Stimulated activated CD8-positive, alpha-beta memory T cell treated with anti-CD3 and anti-CD28 coated beads, Interleukin-4, amount 100 ng/mL, for 1 hour (primary cell): ENCODE results near the gene GRM4.

Source experiments
- DNase-seq, 2 donors: peaks; one replicate each; pipeline ENCODE4 v3.0.0-alpha.2; 2020; ENCODE audit warnings: low read depth in 2 of 2, low spot score in 1 of 2

GRM4 gene

DNA sequence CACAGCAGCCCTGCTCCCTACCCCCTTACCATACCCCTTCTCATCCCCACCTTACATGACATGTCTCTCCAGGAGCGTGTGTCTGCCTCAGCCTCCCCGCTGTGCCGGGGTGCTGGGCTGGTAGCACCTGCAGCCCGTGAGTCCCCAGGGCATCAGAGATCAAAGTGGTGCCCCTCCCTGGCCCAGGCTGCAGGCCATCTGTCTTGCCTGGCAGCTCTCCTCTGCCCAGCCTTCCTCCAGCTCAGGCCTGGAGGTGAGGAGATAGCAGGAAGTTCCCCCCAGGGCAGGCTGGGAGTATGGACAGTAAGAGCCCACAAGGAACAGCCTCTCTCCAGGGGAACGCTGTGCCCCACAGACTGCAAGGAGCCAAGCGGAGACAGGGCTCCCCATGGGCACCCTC is 35.3 kb downstream of the GRM4 start:
- DNase-seq: no peak

DNA sequence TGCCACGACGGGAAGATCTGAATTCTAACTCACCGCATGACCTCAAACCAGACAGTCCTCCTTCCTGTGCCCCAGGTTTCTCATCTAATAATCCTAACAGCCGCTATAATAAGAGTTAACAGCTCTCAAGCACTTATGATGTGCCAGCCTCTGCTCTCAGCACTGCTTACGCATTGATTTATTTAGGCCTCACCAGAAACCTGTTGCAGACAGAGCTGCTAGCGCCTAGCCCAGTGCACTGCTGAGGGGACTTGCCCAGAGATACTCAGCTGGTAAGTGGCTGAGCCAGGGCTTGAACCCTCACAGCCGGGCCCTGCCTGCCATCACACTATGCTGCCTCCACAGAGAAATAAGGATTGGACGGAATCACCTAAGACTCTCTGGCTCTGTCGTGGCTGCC is 37.7 kb downstream of the GRM4 start:
- DNase-seq: no peak

DNA sequence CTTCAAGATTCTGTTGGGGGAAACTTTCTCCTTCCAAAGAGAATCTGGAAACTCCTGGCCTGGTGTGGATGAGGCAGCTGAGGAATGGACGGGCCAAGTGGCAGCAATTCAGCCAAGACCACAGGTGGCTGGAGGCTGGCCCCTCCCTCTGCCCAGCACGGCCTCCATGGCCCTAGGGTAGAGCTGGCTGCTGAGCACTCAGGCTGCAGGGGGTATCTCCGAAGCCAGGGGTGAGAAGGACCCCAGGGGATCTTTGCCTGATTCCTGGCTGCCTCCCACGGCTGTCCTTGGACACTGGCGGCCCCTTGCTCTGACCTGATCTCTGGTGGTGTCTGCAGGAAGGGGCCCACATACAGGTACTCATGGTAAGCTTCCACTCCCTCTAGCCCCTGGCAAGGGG is 39.0 kb downstream of the GRM4 start:
- no peak for DNase-seq

DNA sequence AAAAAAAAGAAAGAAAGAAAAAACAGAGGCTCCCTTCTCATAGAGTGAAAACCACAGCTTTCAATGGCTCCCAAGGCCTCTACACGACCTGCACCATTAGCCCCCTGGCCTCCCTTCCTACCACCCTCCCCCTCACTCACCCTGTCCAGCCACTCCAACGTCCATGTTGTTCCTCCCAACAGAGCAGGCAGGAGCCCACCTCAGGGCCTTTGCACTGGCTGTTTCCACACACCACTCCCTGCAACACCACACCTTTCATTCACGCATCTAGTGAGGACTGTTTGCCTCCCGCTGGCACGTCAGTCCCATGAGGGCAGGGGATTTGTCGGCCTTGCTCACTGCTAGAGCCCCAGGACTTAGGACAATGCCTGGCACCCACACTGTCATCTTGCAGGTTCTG is 39.5 kb downstream of the GRM4 start:
- DNase-seq: no peak

DNA sequence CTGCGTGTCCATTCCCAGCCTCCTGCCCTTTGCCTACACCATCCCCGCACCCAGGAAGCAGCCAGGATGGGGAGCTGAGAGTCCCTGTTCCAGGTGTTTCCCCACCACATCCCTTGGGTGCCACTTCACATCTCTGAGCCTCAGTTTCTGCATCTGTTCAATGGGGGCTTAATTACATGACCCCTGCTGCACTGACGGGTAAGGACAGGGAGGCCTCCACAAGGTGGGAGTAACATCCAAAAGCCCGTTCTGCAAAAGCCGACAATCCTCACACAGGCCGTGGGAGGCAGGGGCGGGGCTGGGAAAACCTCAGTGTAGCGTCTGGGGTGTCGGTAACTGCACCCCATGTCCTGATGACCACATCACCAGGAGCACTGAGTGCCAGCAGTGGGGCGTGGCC is 41.3 kb downstream of the GRM4 start:
- DNase-seq: no peak

DNA sequence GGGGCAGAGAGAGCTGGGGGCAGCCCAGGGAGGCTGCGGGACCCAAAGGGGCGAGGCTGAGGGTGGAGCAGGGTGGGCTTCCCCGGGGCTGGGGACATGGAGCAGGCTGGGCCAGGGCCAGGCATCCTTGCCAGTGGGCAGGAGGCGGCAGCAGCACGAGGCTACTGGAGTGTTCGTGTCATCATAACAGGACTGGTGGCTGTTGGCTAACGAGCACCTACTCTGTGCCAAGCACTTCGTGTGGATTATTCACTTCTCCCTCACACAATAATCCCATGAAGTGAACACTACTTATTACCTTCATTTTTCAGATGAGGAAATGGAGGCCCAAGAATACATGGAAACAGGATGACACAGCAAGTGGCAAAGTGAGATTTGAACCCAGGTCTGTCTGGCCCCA is 41.7 kb downstream of the GRM4 start:
- DNase-seq: no peak

DNA sequence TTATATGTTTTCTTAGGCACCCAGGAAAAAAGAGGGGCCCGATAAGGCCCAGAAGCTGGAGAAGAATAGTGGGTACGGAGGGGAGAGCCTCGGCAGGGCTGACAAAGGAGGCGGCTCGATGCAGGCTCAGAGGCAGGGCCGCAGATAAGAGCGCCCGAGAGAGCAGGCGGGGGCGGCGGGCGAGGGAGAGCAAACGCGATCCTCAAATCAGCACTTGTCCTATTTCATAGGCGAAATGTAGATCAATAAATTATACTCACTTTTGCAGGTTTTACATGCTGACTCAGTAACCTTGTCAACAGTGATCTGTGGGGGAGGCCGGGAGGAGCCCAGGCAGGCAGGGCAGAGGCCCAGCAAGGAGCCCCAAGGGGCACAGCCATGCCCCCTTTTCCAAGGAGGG is 42.6 kb downstream of the GRM4 start:
- no peak for DNase-seq

DNA sequence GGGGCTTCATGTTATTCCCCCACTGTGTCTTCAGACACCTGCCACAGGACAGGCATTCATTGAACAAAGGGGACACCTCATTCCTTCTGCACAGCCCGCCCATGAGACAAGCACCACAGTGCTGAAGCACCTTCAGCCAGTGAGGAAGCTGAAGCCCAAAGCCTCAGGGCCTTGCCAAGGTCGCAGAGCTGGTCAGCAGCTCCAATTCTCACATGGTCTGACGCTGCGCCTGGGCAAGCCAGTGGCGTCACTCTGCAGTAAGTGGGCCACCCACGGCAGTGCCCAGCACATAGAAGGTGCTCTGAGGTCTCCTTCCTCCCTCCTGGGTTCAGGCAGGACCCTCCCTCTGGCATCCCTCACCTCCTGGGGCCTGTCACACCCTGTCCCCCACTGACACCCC is 43.2 kb downstream of the GRM4 start:
- DNase-seq: no peak

DNA sequence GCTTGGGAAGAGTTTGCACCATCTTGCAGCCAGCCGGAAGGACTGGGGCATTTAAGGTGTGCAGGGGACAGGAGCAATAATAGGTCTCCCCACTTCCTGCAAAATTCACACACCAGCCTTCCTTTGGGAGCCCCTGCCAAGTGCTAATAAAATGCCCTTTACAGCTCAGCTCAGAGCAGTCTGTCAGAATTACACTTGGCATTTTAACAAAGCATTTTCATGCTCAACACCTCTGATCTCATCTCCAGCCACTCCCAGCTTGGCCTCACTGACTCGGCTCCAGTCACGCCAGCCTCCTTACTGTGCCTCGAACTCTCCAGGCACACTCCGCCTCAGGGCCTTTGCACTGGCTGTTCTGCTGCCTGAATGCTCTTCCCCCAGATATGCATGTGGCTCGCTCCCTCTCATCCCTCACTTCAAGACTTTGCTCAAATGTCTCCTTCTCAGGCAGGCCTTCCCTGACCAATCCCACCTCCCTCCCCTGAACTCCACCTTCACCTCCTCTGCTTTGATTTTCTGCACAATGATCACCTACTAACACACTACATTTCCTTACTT is 43.7 kb downstream of the GRM4 start:
- DNase-seq: no peak

DNA sequence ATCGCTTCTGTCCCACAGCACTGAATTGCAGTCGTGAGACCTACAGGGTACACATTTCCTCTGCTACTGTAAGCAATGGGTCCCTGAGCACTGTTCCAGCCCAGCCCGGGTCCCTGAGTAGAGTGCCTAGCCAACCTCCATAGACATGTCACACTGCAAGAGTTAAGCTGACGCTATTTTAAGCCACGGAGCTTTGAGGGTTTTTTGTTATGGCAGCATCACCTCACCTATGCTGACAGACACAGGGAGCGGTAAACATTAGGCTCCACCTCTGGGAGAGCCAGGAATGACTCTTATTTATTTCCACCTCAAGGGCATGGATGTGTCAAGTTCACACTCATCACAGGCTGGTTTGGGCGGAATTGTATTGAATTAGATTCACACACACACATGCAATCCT is 45.1 kb downstream of the GRM4 start:
- no peak for DNase-seq

DNA sequence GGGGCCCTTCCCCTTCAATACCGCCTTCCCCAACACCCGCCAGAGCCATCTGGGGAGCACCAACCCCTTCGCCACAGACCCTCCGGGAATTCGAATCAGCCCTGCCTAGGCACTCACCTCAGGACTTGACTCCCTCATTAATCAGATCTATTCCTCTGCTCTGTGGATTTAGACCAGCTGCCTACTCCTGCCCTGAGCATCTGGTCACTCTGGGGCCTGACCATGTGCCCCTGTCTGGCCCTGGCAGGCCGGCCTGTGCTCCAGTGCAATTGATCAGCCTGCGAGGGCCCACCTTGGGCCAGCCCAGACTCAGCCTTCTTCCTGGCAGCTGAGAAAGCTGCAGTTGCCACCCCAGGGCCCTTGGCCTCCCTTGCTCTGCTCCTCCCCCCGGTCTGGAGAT is 46.0 kb downstream of the GRM4 start:
- no peak for DNase-seq

DNA sequence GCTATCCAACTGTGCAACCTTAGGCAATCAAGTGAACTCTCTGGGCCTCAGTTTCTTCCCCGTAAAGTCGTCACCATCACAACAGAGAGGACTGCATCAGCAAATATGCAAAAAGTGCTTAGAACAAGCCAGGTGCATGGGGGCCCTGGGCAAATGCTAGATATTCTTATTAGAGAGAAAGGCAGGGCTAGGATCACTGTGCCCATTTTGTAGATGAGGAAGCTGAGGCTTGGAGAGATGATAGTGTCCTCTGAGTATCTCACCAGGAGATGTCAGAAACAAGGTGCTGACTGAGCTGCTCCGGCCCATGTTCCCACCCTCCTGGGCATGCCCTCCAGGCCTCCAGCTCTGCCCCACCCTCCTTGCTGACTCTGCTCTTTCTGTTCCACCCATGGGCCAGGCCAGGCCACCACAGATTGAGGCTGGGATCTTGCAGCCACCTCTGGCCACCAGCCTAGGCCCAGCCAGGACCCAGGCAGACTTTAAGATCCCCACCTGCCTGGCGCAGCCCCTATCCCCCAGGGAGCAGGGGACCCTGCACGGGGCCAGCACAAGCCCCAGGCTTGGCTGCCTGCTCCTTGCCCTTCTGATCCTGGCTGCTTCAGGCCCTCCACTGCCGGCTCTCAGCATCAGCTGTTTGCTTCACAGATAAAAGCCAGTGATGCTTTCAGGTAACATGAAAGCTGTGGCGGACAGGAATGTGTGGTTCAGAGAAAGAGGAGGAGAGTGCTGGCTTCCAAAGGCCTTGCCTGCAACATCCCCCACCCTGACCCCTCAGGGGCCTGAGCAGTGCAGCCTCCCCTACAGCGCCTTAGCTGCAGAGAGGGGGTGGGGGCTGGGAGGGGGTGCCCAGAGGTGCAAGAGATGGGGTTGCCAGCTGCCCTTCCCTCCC is 47.6 kb downstream of the GRM4 start:
- DNase-seq: no peak

DNA sequence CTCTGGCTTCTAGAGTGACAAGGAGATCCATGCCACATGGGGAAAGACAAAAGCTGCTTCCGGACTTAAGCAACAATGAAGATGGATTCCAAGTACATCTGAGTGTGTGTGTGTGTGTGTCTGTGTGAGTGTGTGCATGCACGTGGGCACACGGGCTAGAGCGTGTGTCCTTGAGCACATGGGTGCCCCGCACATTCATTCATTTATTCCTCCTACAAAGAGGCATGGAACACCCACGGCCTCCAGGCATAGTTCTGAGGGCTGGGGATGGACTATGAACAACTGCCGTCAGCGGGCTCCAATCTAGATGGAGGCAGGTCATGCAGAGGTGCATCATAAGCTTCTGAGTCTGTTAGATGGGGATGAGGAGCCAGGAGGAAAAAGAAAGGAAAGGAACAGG is 49.1 kb downstream of the GRM4 start:
- no peak for DNase-seq

DNA sequence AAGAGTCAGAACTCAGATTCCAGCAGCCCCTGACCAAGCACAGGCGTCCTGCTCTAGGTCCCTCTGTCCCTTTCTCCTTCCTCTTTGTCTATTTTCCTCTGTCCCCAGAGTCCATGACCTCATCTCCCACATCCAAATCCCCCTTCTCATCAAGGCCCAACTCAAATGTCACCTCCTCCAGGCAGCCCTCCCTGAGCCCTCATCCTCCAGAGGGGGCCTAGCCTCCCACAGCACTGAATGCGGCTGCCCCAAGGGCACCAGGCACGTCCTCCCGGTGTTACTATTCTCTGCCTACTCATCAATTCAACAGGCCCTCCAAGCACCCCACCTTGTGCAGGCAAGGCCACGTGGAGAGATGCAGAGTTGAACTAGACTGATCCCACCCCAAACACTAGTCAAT is 49.7 kb downstream of the GRM4 start:
- DNase-seq: no peak

DNA sequence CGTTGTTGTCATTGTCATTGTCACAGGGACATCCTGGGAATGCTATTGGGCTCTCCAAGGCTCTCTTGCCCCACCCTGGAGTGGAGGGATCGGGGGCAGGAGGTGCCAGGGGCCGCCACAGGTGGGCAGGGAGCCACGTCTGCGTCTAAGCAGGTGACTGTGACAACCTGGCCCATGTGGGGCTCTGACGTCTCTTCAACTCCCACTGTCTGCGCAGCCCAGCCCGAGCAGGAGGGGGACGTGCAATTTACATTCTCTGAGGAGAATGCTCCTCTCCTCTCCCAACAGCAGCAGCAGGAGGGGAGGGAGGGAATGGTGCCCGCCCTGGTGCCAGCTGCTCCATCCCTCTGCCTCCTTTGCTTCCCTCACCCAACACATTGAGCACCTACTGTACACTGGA is 50.1 kb downstream of the GRM4 start:
- DNase-seq: no peak

DNA sequence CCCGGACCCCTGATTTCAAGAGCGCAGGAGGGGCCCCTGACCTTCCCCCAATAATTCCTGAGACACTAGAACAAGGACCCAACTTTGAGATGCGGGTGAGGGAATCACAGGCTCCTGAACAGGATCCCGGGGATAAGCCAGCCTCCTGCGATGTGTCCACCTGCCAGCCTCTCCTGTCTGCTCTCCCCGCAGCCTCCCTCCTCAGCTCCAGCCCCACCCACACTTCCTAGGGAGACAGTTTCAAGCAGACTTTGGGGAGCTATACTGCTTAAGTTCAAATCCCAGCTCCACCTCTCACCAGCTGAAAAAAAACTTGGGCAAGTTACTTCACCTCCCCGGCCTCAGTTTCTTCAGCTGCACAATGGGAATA is 50.8 kb downstream of the GRM4 start:
- DNase-seq: no peak

DNA sequence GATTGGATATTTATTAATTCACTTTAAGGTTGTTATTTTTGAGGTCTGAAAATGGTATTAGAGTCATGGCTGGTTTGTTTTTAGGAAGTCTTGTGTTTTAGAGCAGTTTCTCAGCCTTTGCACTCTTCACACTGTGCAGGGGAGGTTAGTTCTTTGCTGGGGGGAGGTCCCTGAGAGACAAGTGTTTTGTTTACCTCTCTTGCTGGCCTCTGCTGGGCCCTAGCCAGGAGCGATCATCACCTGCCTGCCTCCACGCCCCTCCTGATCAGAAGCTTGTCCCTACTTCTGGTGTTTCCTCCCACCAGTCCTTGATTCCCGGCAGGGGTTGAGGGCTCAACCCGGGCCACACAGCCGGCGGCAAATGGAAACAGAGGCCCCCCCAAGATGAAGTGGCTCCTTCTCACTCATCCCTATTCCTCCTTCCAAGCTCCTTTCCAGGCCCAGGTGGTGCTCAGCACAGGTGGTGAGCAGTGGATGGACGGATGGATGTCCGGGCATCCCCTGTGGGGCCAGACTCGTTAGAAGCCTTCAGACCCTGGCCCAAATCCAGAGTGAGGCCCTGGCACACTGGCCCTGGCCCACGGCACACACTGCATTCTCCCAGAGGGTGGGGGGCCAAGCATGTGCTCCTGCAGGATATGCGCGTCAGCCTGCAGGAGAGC is 51.3 kb downstream of the GRM4 start:
- no peak for DNase-seq

DNA sequence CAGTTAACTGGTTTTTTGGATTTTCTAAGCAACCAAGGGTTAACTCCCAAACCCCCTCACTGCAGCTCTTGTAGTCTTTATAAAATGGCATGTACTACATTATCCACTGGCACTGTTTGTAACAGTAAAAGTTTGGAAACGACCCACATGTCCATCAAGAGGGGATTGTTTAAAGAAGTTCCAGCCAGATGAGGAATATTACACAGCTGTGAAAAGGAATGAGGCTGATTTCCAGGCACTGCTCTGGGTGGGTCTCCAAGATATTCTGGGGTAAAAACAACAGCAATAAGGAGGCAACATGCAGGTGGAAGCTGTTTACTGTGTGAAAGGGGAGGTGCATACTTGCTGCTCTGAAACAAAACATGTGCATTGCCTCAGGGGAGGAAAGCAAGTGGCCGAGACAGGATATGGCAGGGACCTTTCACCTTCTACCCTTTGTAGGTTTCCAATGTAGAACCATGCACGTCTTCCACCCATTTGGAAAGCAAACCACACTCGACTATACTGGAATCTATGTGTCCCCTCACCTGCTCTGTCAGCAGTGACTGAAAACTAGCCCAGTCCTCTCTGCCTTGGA is 51.9 kb downstream of the GRM4 start:
- DNase-seq: no peak

DNA sequence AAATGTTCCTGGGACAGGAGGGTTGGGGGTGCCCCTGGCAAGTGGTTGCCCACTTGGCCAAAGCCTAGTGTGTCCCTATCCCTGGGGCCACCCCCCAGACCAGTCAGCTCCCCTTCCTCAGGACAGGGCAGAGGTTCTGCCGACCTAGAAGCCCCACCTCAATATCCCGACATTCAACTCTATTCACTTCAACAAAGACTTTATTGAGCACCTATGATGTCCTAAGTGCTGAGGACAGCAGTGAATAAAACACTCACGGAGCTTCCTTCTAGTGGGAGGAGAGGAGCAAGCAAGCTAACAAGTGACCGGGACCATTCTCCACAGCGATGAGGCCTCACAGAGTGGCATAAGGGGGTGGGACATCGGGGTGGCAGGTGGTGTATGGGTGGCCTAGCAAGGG is 52.7 kb downstream of the GRM4 start:
- no peak for DNase-seq

DNA sequence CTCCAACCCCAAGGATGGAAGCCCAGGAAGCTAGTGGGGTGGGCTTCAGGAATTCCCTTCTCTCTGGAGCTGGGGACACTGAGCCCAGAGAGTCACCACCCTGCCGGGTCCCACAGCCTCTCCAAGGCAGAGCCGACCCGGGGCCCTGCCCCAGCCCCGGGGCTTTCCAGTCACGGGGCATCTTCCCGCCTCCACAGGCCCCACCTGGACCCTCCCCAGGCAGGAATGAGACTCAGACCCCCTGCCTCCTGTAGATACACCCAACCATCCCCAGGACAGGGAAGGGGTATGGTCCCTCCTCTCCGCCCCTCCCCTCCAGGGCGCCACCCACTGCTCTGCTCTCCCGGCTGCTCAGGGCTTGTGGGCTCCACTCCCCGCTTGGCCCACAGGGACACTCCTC is 53.3 kb downstream of the GRM4 start:
- no peak for DNase-seq

DNA sequence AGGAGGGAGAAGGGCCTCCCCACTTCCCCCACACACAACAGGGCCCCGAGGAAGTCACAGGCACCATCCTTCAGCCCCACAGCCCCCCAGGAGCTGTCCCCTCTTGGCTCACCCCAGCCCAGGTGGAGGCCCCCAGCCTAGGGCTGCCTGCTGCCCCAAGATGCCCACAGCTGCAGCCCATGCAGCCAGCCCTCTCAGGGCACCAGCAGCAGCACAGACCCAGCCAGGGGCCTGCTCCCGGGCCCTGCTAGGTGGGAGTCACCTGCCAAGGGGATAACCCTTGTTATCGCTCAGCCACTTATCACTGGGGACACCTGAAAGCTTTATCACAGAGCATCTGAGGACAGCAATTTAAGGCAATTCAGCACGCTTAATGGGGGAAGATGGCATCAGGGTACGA is 55.0 kb downstream of the GRM4 start:
- DNase-seq: no peak

DNA sequence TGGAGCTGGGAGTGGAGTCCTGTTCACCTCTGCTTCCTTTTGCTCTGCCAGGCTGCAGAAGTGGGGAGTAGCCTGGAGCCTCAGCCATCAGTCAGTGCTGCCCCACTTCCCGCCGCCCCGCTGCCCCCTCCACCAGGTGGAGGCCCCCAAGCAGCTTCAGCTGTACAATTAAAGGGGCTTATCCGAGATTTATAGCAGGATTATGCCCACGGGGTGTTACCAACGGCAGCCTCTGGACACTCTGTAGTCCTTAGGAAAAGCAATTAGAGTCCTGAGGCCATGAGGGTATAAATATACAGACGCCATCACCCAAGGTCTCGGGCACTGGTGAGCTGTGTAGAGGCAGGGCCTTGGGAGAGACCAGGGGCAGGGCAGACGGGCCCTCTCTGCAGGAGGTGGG is 55.4 kb downstream of the GRM4 start:
- no peak for DNase-seq
